Measurements from ENCODE around the gene LMTK2.

Gene LMTK2

GRCh38 chr7:98222533-98223195 is 116.0 kb downstream of the LMTK2 start:
- H2AFZ ChIP-seq (ENCODE audit: low read length) = no peak overlapping the region
- H3K9me2 ChIP-seq (replicated peaks; ENCODE audit: low read depth, low read length) = no peaks in the 10 kb centered on the region
- no peaks in the 10 kb centered on the region for H3F3A ChIP-seq (ENCODE audit: low read depth)
- H3K27me3 ChIP-seq (ENCODE audit: insufficient read depth, low read length, poor library complexity, severe bottlenecking) = no peaks in the 10 kb centered on the region
- H3K4me1 ChIP-seq (ENCODE audit: insufficient read depth, low read length, poor library complexity, severe bottlenecking) = no peaks in the 10 kb centered on the region
- H3K9me3 ChIP-seq (ENCODE audit: insufficient read depth, low read depth, low read length) = no peaks in the 10 kb centered on the region
- no peaks in the 10 kb centered on the region for H3K79me2 ChIP-seq (ENCODE audit: insufficient read depth, low read length)
- TF ChIP-seq CTCF (conservative IDR thresholded peaks at IDR 0.05; ENCODE audit: low read length) (no peak), EZH2phosphoT487 (IDR thresholded peaks at IDR 0.05; ENCODE audit: borderline replicate concordance) (no peak)
- H3K9ac ChIP-seq (ENCODE audit: low read depth, low read length, poor library complexity, severe bottlenecking) = no peak overlapping the region
- H3K4me3 ChIP-seq (ENCODE audit: low read length, poor library complexity, severe bottlenecking) = no peak overlapping the region
- H3K36me3 ChIP-seq (ENCODE audit: insufficient read depth, low read length) = no peaks in the 10 kb centered on the region
- H4K20me1 ChIP-seq (ENCODE audit: insufficient read depth, low read length, poor library complexity, severe bottlenecking) = no peaks in the 10 kb centered on the region
- no peak overlapping the region for H3K4me2 ChIP-seq (ENCODE audit: low read depth, low read length, poor library complexity, severe bottlenecking)

GRCh38 chr7:98223351-98223897 is 116.8 kb downstream of the LMTK2 start:
- no peak overlapping the region for H3K4me2 ChIP-seq (ENCODE audit: low read depth, low read length, poor library complexity, severe bottlenecking)
- no peak overlapping the region for H3K4me3 ChIP-seq (ENCODE audit: low read length, poor library complexity, severe bottlenecking)
- no peaks in the 10 kb centered on the region for H4K20me1 ChIP-seq (ENCODE audit: insufficient read depth, low read length, poor library complexity, severe bottlenecking)
- no peak overlapping the region for H3K9ac ChIP-seq (ENCODE audit: low read depth, low read length, poor library complexity, severe bottlenecking)
- no peaks in the 10 kb centered on the region for H3K36me3 ChIP-seq (ENCODE audit: insufficient read depth, low read length)
- H3F3A ChIP-seq (ENCODE audit: low read depth) = no peaks in the 10 kb centered on the region
- H3K27me3 ChIP-seq (ENCODE audit: insufficient read depth, low read length, poor library complexity, severe bottlenecking) = no peaks in the 10 kb centered on the region
- H2AFZ ChIP-seq (ENCODE audit: low read length) = no peak overlapping the region
- TF ChIP-seq EZH2phosphoT487 (IDR thresholded peaks at IDR 0.05; ENCODE audit: borderline replicate concordance) = no peak
- TF ChIP-seq CTCF (conservative IDR thresholded peaks at IDR 0.05; ENCODE audit: low read length) = no peak
- H3K79me2 ChIP-seq (ENCODE audit: insufficient read depth, low read length) = no peaks in the 10 kb centered on the region
- H3K9me3 ChIP-seq (ENCODE audit: insufficient read depth, low read depth, low read length) = no peaks in the 10 kb centered on the region
- H3K9me2 ChIP-seq (replicated peaks; ENCODE audit: low read depth, low read length) = no peaks in the 10 kb centered on the region
- H3K4me1 ChIP-seq (ENCODE audit: insufficient read depth, low read length, poor library complexity, severe bottlenecking) = no peaks in the 10 kb centered on the region

GRCh38 chr7:98223898-98224700 is 117.4 kb downstream of the LMTK2 start:
- TF ChIP-seq EZH2phosphoT487 (IDR thresholded peaks at IDR 0.05; ENCODE audit: borderline replicate concordance) (no peak), CTCF (conservative IDR thresholded peaks at IDR 0.05; ENCODE audit: low read length) (no peak)
- H3K9me3 ChIP-seq (ENCODE audit: insufficient read depth, low read depth, low read length) = no peaks in the 10 kb centered on the region
- H3K4me1 ChIP-seq (ENCODE audit: insufficient read depth, low read length, poor library complexity, severe bottlenecking) = no peaks in the 10 kb centered on the region
- no peak overlapping the region for H3K4me2 ChIP-seq (ENCODE audit: low read depth, low read length, poor library complexity, severe bottlenecking)
- no peak overlapping the region for H3K4me3 ChIP-seq (ENCODE audit: low read length, poor library complexity, severe bottlenecking)
- H3K27me3 ChIP-seq (ENCODE audit: insufficient read depth, low read length, poor library complexity, severe bottlenecking) = no peaks in the 10 kb centered on the region
- no peaks in the 10 kb centered on the region for H3K36me3 ChIP-seq (ENCODE audit: insufficient read depth, low read length)
- no peaks in the 10 kb centered on the region for H3K9me2 ChIP-seq (replicated peaks; ENCODE audit: low read depth, low read length)
- no peaks in the 10 kb centered on the region for H4K20me1 ChIP-seq (ENCODE audit: insufficient read depth, low read length, poor library complexity, severe bottlenecking)
- H3K9ac ChIP-seq (ENCODE audit: low read depth, low read length, poor library complexity, severe bottlenecking) = no peak overlapping the region
- no peaks in the 10 kb centered on the region for H3K79me2 ChIP-seq (ENCODE audit: insufficient read depth, low read length)
- H2AFZ ChIP-seq (ENCODE audit: low read length) = no peak overlapping the region
- no peaks in the 10 kb centered on the region for H3F3A ChIP-seq (ENCODE audit: low read depth)

Measured in Loucy (cell line).